HG03139 (cell line): ENCODE data around the gene SPC24.
A peak's percentile ranks its signal among the peaks of the same experiment; 100 is the strongest.
"Not testable (repeated sequence)": the region's sequence is repeated elsewhere in the genome, so short reads cannot be mapped to it uniquely, and the experiment has no call there.

Experiments
- ATAC-seq: cut with Tn5 transposase; IDR thresholded peaks from one replicate; pipeline ENCODE4 v1.9.1; 2021; ENCODE audit not compliant: unreplicated experiment

The SPC24 gene

DNA sequence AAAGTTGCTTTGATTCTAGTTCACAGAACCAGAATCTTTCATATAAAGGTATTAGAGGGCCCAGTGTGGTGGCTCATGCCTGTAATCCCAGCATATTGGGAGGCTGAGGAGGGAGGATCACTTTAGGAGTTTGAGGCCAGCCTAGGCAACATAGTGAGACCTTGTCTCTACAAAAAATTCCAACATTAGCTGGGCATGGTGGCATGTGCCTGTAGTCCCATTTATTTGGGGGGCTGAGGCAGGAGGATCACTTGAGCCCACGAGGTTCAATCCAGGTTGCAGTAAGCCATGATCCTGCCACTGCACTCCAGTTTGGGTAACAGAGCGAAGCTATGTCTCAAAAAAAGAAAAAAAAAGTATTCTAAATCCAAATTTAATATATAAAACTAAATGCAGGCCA, 57.3 kb downstream of the SPC24 start:
- no peak for ATAC-seq

DNA sequence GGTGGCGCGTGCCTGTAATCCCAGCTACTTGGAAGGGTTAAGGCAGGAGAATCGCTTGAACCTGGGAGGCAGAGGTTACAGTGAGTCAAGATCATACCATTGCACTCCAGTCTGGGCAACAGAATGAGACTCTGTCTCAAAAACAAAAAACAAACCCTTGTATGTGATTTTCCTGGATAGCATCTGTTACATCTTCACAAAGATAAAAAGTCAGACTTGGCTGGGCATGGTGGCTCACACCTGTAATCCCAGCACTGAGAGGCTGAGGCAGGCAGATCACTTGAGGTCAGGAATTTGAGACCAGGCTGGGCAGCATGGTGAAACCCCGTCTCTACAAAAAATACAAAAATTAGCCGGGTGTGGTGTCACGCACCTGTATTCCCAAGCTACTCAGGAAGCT, 58.2 kb downstream of the SPC24 start:
- not testable (repeated sequence) for ATAC-seq

DNA sequence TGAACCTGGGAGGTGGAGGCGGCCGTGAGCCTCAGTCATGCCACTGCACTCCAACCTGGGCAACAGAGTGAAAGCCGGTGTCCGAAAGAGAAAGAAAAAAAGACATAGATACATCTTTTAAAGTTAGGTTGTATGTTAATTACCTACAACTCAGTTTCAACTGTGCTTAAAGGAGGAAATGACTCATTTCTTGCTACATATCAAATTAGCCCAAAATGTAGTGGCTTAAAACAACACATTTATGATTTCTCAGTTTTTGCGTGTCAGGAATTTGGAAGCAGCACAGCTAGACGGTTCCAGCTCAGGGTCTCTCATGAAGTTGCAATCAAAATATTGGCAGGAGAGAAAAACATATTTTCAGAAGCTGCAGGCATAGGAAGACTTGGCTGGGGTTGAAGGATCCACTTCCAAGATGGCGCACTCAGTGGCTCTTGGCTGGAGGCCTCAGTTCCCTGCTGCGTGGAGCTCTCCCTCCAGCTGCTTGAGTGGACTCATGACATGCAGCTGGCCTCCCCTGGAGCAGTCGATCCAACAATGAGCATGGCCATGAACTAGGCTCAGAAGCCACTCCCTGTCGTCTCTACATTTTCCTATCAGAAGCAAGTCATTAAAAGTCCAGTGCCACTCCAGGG, 59.3 kb downstream of the SPC24 start:
- peak; percentile 43 for ATAC-seq
